Duodenal mucosa (tissue), 2 donors: ENCODE results near the gene RNPEP.
A peak's percentile ranks its signal among the peaks of the same experiment; 100 is the strongest.
"Not testable (repeated sequence)": the region's sequence is repeated elsewhere in the genome, so short reads cannot be mapped to it uniquely, and the experiment has no call there.

ENCODE experiments used
- H3K27ac ChIP-seq: one replicate; pipeline ENCODE4 v1.7.0; 2013; ENCODE audit warnings: low read depth, low read length
- H3K27me3 ChIP-seq, 2 donors: one replicate each; pipeline ENCODE4 v1.7.0; 2013; ENCODE audit warnings: low read length in 2 of 2, control low read depth in 1 of 2; ENCODE audit not compliant: insufficient read depth in 2 of 2, control insufficient read depth in 1 of 2
- H3K36me3 ChIP-seq, 2 donors: one replicate each; pipeline ENCODE4 v1.7.0; 2013; ENCODE audit warnings: low read length in 2 of 2, control low read depth in 1 of 2; ENCODE audit not compliant: insufficient read depth in 2 of 2, control insufficient read depth in 1 of 2
- H3K4me1 ChIP-seq, 2 donors: one replicate each; pipeline ENCODE4 v1.7.0; 2013; ENCODE audit warnings: low read length in 2 of 2, control low read depth in 1 of 2; ENCODE audit not compliant: insufficient read depth in 2 of 2, control insufficient read depth in 1 of 2
- H3K4me3 ChIP-seq, 2 donors: one replicate each; pipeline ENCODE4 v1.7.0; 2013; ENCODE audit warnings: low read length in 2 of 2, low read depth in 1 of 2
- H3K9ac ChIP-seq, 2 donors: one replicate each; pipeline ENCODE4 v1.7.0; 2013; ENCODE audit warnings: low read length in 2 of 2, low read depth in 1 of 2
- H3K9me3 ChIP-seq, 2 donors: one replicate each; pipeline ENCODE4 v1.7.0; 2013; ENCODE audit warnings: low read length in 2 of 2, control low read depth in 1 of 2; ENCODE audit not compliant: control insufficient read depth in 1 of 2

Gene RNPEP

DNA sequence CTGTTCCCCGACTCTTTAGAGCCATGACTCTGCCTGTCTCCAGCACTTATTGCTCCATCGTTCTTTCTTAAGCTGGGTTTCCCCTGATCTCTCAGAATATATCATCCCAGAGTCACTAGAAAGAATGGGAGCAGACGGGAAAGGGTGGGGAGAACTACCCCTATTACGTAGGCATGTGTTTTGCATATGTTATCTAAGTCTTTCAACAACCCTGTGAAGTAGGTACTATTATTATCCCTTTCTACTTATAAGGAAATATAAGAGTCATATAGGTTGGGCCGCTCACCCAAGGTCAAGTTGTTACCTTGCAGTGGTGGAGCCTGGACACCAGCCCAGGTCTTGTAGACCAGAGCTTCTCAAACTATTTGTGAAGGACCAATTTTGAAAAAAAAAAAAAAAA lies 66.7 kb downstream of the RNPEP start:
- H3K27me3 ChIP-seq, result no peaks in the 10 kb centered on the region
- H3K4me1 ChIP-seq, result peaks cover 37 to 42% of the 10 kb centered on the region in 2 donors
- H3K36me3 ChIP-seq, result no peaks in the 10 kb centered on the region
- peak overlapping the region; percentile 76 for H3K27ac ChIP-seq
- H3K4me3 ChIP-seq, result no peak overlapping the region
- H3K9ac ChIP-seq, result peak overlapping the region in 1 of 2 donors; percentile 50
- H3K9me3 ChIP-seq, result no peaks in the 10 kb centered on the region

DNA sequence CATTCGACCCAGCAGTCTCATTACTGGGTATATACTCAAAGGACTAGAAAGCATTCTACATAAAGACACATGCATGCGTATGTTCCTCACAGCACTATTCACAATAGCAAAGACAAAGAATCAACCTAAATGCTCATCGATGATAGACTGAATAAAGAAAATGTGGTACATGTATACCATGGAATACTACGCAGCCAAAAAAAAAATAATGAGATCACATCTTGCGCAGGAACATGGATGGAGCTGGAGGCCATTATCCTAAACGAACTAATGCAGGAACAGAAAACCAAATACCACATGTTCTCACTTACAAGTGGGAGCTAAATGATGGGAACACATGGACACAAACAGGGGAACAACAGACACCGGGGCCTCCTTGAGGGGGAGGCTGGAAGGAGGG lies 71.6 kb downstream of the RNPEP start:
- Histone ChIP-seq H3K9me3 (no peaks in the 10 kb centered on the region), H3K9ac (no peak overlapping the region), H3K36me3 (no peaks in the 10 kb centered on the region), H3K27ac (no peak overlapping the region), H3K27me3 (no peaks in the 10 kb centered on the region), H3K4me1 (peaks cover 18 to 32% of the 10 kb centered on the region in 2 donors), H3K4me3 (no peak overlapping the region)

DNA sequence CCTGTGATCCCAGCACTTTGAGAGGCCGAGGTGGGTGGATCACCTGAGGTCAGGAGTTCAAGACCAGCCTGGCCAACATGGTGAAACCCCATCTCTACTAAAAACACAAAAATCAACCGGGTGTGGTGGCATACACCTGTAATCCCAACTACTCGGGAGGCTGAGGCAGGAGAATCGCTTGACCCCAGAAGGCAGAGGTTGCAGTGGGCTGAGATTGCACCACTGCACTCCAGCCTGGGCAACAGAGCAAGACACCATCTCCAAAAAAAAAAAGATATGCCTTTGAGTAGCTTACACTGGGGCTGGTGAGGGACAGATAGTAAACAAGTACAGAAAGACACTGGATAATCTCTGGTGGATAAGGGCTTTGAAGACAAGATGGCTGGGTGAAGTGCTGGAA lies 72.2 kb downstream of the RNPEP start:
- not testable (repeated sequence) for H3K36me3 ChIP-seq, H3K27me3 ChIP-seq, H3K4me3 ChIP-seq, H3K9me3 ChIP-seq, H3K9ac ChIP-seq, H3K27ac ChIP-seq
- peaks cover 18 to 26% of the 10 kb centered on the region in 2 donors for H3K4me1 ChIP-seq
